GM19328 (cell line): ENCODE data around the gene GALNT1.

Experiments
- ATAC-seq: cut with Tn5 transposase; IDR thresholded peaks from one replicate; pipeline ENCODE4 v1.9.1; 2021; ENCODE audit warnings: mild to moderate bottlenecking, moderate library complexity; ENCODE audit not compliant: unreplicated experiment

GALNT1 gene

DNA sequence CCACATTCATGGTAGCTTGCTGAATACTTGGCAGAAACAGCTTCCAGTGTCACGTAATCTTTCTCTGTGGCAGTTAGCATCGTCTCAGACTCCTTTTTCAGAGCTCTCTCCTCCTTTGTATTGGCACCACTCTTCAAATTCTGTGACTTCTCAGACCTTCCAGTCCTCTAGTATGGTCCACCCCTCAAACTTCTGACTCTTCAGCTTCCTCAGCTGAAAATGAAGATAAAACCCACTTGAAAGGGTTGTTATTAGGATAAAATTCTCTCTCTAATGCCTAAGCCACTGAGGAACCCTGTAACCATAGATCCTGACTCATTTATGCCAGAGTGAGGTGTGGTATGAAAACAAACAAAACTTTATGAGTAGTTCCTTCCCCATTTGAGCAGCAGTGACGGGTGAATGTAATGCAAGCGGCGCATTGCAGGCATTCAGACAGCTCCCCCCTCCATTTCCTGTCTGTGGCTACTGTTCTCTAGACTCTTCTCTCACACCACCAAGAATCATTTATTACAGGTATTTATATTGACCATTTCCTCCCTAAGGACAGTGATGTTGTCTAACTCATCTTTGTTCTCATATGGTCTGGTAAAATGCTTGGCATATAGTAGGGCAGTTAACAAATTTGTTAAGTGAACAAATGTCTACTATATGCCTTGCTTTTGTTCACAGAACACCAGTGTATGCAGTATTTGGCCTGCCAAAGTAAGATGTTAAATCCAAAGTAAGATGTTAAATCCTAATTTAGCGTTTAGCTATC, 35.3 kb downstream of the GALNT1 start:
- ATAC-seq: peak; percentile 100

DNA sequence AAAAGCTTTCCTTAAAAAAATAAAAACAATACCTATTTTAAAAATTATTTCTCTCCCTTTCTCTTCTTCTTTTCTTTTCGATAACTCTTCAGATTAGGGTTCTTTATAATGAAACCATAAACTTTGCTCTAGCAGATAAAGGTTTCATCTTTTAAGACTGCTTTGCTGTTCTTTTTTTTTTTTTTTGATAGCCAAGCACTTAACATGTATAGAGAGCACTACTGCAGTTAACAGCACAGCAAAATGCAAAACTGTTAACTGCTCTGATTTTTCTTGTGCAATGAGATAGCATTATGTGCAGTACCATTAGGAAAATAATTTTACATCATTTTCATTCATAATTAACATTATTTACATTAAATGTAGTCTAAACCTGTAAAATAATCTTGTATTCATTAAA, 36.3 kb downstream of the GALNT1 start:
- ATAC-seq: no peak

DNA sequence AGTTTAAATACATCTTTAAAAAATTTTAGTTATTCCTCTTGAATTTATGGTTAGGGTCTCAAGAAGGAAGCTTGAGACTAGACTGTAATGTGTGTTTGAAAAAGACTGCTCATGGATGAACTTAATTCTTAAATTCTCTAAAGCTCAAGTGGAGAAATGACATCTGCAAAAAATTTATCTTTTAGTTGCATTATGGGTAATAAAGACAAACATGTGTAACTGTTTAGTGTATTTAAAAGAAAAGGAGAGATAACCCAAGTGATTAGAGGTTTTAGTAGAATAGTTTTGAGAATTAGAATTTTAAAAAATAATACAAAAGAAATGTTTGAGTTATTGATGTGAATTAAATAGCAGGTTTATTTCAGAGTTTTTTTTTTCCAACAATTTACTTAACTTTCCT, 36.7 kb downstream of the GALNT1 start:
- no peak for ATAC-seq

DNA sequence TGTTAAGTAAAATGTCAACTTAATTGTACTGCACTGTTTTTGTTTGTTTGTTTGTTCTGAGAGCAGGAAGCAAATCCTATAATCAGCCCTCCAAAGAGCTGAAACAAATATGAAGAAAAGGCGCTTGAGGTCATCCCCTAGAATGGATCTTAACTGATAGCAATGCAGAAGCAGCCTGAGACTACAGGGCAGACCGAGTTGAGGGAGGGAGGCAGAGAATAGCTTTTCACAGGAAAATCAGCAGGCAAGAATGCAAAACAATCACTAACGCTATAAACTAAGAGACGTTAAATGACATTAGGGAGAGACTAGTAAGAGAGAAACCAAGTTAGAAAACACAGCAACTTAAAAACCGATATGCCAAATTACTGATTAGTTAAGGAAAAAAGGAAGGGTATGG, 37.2 kb downstream of the GALNT1 start:
- no peak for ATAC-seq

DNA sequence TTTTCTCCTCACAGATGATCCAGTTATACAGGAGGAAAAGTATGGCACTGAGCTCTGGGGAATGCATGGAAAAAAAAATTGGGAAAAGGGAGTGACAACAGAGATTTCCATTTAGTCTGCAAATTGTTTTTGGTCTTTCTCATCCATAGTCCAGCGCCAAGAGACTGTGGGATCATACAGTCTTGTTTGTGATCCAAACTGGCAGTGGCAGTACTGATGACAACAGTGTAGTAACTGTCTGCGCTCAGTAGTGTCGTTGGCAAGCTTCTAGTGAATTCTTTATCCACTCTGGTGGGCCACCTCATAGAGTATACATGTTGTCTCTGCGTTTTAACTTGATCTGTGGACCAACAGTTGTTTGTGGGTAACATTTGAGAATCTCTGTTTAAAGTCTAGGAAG, 37.9 kb downstream of the GALNT1 start:
- no peak for ATAC-seq

DNA sequence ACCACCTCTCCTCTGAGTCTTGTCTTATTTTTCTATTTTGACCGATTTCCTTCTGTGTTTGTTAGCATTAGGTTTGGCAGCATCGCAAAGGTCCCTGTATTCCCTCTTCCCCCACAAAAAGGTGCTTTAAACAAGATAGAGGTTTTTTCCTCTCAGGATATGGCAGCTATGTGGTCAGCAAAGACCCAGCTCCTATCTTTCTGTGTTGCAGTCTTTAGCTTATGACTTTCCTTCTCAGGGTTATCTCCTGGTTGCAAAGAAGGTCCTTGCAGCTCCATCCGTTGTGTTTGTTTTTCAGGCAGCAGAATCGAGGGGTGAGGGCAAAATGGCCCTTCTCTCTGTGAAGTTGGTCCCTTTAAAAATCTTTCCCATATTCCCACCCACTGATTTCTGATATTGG, 38.4 kb downstream of the GALNT1 start:
- no peak for ATAC-seq

DNA sequence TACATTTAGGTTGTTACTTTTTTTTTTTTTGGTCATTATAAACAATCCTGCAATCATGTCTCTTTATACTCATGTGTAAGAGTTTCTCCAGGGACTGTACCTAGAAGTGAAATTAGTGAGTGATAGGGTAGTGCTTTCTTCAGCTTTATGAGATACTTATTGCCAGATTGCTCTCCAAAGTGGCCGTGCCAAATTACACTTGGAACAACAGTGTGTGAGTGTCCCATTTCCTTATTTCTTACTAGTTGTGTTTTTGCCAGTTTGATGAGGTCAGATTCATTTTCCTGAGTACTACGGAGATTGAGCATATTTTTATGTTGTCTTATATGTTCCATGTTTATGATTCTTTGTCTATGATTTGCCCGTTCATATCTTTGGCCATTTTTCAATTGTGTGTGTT, 39.2 kb downstream of the GALNT1 start:
- no peak for ATAC-seq

DNA sequence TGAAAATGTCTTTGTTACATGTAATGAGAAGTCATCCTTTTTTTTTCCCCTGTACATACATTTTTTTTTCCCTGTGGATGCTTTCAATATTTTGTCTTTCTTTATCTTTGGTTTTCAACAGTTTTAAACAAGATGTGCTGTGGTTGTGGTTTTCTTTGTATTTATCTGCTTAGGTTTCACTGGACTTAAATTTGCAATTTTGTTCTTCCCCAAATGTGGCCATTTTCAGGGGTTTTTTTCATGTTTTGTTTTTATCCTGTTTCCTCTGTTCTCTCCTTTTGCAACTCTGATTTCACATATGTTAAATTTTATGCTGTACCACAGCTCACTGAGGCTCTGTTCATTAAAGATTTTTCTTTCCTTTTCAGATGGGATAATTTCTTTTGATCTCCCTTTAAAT, 41.7 kb downstream of the GALNT1 start:
- no peak for ATAC-seq

DNA sequence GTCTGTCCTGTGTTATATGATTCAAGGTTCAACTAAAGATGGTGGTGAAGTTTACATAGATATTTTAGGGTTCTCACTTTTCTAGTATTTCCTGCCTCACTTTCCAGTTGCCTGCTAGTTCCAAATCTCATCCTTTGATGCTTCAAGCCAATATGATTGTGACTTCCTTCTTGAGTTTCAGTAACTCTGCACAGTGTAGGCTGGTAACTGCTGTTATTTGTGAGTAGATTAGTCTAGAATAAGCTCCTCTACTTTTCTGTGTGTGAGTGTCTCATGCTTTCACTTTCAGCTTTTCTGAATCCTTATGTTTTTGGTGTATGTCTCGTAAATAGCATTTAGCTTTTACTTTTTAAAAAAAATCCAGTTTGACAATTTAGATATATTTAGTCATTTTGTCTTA, 42.6 kb downstream of the GALNT1 start:
- ATAC-seq: peak; percentile 59

DNA sequence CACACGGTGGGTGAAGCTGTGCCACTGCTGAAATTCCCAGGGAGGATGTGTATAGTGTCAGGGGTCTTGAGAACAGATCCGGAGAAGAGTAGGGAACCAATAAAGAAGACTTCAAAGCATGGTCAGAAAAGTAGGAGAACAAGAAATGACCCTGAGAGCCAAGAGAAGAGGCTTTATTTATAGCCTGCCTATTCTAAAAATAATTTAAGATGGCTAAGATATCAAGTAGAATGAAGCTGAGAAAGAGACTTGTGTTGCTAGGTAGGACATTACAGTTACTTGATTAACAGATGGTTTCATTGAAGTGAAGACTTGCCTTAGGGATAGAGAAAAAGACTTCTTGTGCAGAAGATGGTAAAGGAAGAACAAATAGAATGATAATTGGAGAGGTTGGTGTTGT, 43.7 kb downstream of the GALNT1 start:
- ATAC-seq: no peak

DNA sequence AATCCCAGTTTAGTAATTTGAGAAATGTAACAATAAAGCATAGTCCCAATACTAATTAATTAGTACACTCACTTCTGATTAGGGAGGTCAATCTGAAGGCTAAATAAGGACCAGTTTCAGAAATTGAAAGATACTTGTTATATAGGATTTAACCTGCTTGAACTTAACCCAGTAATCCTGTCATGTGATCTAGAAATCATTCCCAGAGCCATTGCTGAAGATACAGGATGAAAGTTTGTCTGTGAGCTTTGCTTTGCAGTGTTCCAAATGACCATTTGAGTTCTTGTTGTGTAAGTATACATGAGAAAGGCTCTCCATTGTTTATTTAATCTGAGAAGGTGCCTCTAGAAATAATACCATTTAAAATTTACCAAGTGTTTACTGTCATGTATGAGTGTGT, 52.2 kb downstream of the GALNT1 start:
- no peak for ATAC-seq

DNA sequence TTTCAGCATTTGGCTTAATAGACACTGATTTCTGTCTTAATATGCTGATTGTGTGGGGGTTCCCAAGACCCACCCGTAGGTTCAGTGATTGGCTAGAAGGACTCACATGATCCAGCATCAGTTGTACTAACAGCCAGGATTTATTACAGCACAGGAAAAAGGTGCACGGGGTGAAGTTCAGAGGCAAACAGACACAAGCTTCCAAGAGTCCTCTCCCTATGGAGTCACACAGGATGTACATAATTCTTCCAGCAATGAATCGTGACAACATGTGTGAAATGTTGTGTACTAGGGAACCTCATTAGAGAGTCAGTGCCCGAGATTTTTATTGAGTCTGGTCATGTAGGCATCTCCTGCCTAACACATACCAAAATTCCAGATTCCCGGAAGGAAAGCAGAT, 52.8 kb downstream of the GALNT1 start:
- ATAC-seq: no peak

DNA sequence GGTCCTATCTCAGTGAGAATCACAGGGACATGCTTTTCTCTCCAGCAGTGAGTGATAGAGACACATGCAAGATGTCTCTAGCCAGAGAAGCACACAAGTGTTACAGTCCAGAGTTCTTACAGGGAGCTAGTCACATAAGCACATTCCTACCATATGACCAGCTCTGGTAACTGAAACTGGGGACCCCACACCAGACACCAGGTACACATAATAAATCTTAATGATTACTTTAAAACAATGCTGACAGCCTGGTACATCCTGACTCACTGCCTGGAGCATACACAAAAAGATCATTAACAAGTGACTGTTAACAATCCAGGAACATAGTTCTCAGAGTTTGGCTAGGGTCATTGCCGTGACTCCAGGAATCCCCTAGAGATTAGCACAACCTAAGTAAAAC, 53.6 kb downstream of the GALNT1 start:
- ATAC-seq: no peak

DNA sequence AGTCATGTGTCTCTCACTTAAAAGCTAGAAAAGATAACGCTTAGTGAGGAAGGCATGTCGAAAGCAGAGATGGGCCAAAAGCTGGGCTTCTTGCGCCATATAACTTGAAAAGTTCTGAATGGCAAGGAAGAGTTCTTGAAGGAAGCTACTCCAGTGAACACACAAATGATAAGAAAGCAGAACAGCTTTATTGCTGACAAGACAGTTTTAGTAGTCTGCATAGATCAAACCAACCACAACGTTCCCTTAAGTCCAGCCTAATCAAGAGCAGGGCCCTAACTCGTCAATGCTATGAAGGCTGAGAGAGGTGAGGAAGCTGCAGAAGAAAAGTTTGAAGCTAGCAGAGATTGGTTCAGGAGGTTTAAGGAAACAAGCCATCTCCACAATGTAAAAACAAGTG, 55.7 kb downstream of the GALNT1 start:
- ATAC-seq: no peak

DNA sequence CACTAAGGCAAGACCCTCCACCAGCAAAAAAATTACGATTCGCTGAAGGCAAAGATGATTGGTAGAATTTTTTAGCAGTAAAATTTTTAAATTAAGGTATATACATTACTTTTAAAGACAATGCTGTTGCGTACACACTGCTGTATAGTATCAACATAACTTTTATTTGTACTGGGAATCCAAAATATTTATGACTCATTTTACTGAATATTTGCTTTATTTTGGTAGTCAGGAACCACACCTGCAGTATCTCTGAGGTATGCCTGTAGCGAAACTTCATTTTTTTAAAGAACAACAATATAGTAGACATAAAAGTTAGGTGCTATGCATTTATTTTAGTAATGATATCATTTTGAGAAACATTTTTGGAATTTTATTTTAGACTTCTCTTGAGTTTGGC, 57.8 kb downstream of the GALNT1 start:
- no peak for ATAC-seq

DNA sequence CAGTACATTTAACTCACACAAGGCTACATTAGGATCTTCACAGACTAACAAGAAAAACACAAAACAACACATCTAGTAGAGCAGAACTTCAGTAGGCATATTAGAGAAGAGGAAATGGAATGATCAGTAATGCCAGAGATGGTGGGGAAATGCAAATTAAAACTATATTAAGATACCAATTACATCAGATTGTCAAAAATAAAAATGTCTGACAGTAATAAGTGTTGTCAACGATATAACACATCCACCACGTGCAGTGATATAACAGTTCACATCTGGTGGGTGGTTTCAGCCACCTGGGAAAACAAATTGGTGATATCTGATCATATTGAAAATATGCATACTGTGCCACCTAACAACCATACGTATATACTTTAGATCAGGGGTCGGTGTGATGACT, 59.9 kb downstream of the GALNT1 start:
- no peak for ATAC-seq

DNA sequence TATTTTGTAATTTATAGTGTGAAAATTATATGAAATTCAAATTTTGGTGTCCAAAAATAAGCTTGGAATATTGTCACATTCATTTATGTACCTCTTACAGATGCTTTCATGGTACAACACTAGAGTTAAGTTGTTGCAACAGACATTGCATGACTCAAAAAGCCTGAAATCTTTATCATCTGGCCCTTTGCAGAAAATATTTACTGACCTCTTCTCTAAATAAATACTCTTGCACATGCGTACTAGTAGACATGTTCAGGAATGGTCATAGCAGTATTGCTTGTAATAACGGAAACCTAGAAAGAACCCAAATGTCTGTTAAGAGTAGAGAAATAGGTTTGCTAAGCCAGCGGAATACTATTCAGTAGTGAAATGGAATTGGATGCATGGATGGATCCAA, 60.4 kb downstream of the GALNT1 start:
- ATAC-seq: no peak

DNA sequence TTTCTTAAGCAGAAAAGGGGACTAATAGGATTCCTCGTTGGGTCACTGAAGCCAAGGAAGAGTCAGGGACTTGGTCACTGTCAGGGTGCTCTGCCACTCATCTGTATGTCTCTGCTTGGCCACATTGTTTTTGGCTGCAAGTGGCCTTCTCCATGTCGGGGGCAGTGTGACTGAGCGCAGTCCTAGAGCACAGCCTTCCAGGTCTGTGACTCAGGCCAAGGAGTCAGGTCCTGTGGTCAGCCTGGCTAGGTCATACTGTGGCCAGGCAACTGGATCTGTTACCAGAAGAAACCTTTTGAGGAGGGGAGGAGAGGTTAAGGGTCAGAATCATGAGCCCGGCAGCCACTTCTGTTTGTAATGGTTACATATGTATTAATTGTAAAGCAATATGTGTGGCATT, 61.3 kb downstream of the GALNT1 start:
- ATAC-seq: no peak

DNA sequence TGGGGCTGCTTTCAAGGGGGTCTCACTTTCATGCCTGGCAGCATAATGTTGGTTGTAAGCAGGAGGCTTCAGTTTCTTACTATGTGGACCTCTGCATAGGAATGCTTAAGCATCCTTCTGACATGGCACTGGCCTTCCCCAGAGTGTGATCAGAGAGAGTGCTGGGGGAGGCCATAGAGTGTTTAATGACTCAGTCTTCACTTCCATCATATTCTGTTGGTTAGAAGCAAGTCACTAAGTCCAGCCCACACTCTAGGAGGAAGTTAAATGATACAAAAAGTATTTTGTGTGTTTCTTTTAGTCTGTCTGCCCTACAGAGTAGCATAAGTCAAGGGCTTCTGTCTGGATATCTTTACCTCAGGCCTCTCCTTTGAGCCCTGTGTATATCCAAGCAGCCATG, 64.9 kb downstream of the GALNT1 start:
- ATAC-seq: no peak

DNA sequence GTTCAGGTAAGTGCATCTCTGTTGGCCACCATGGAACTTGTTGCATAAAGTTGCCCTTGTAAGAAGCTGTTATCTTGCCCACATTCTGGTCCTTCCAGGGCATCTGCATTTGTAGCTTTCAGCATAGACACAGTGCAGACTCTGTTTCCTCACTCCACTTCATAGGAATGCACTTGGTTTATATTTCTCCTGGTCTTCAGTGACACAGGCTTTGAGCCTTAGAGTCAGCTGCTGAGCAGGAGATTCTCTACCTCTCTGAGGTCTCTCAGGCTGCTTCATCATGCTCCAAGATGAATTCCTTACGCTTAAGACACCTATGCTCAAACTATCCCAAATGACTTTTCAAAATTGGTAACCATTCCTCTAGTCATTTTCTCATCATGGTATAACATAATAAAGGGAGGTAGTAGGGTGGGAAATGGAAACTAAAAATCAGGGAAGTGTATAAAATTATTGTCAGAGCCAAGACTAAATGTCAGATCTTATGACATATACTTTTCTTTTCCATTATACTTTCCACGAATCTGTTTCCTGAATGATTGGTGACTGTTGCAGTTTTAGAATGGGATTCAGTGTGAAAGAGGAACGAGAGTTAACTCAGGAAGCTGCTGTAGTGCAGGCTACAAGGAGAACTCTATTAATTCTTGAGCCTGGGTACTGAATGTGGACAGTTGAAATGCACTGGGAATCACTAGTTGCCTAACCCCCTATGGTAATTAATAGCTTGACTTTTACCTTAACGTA, 72.0 kb downstream of the GALNT1 start:
- ATAC-seq: no peak

DNA sequence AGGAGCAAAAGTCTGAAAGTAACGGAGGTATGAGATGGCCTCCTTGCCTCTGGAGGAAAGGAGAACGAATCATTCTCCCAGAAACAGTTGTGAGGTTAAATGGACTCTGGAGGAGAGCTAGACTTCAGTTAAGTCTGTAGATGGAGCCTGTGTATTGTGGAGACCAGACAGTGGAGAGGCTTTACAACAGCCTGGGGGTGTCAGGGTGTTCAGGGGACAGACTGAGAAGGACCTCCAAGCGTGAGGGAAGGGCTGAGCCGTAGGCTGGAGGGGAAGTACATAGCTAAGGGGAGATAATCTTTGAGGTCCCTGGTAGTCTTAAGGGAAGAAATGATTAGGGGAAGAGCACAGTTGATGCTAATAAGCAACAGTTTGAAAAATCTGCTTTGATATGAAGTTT, 76.6 kb downstream of the GALNT1 start:
- no peak for ATAC-seq

DNA sequence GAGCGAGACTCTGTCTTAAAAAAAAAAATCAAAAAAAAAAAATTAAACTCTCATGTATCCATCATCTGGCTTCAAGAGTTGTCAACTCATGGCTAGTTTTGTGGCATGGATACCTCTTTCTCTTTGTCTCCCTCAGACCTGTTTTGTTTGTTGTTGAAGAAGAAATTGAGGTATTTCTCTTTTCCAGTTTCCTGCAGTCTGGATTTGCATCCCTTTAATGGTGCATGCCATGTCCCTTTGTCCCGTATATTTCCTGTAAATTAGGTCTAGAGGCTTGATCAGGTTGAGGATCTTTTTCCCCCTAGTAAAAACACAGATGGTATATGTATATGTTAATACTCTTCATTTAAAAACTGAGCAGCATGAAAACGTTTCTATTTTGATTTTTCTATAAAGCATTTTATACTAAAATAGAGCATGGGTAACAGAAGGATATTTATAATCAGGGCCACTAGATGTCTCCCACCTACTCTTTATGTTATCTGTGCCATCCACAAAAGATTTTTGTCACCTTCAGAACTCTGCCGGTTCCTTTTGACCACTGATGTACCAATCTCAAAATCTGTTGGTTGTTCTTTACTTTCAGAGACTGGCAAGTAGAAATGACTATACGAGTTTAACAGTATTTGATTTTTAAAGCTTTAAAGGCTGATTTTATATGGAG, 80.1 kb downstream of the GALNT1 start:
- no peak for ATAC-seq
